IMR-90 (cell line): ENCODE data around the gene SPEG.

ENCODE experiments used
- CEBPB ChIP-seq: IDR thresholded peaks from 2 replicates; pipeline ENCODE4 v1.6.1; 2012; ENCODE audit warnings: low read depth, low read length, improper control_type of control experiment
- POLR2A ChIP-seq: IDR thresholded peaks from 2 replicates; pipeline ENCODE4 v1.6.1; 2012; ENCODE audit warnings: mild to moderate bottlenecking, low read depth, low read length
- RAD21 ChIP-seq: IDR thresholded peaks from 2 replicates; pipeline ENCODE4 v1.6.1; 2012; ENCODE audit warnings: low read length, improper control_type of control experiment
- TF ChIP-seq, protein P1 (sequence below): conservative IDR thresholded peaks from 2 replicates; pipeline ENCODE4 v1.5.1; 2012; ENCODE audit warnings: mild to moderate bottlenecking, low read depth, low read length, improper control_type of control experiment
- TF ChIP-seq, protein P2 (sequence below): fragments of 150-350 bp; IDR thresholded peaks from 2 replicates; pipeline ENCODE4 v1.6.1; 2017; ENCODE audit warnings: mild to moderate bottlenecking, antibody characterized with exemption, low read length, low read depth

GRCh38 chr2:219484343-219485200 lies 49.9 kb downstream of the SPEG start:
- TF ChIP-seq, protein P1, sequence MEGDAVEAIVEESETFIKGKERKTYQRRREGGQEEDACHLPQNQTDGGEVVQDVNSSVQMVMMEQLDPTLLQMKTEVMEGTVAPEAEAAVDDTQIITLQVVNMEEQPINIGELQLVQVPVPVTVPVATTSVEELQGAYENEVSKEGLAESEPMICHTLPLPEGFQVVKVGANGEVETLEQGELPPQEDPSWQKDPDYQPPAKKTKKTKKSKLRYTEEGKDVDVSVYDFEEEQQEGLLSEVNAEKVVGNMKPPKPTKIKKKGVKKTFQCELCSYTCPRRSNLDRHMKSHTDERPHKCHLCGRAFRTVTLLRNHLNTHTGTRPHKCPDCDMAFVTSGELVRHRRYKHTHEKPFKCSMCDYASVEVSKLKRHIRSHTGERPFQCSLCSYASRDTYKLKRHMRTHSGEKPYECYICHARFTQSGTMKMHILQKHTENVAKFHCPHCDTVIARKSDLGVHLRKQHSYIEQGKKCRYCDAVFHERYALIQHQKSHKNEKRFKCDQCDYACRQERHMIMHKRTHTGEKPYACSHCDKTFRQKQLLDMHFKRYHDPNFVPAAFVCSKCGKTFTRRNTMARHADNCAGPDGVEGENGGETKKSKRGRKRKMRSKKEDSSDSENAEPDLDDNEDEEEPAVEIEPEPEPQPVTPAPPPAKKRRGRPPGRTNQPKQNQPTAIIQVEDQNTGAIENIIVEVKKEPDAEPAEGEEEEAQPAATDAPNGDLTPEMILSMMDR: no peak
- TF ChIP-seq POLR2A (no peak), RAD21 (no peak), CEBPB (no peak)
- TF ChIP-seq, protein P2, sequence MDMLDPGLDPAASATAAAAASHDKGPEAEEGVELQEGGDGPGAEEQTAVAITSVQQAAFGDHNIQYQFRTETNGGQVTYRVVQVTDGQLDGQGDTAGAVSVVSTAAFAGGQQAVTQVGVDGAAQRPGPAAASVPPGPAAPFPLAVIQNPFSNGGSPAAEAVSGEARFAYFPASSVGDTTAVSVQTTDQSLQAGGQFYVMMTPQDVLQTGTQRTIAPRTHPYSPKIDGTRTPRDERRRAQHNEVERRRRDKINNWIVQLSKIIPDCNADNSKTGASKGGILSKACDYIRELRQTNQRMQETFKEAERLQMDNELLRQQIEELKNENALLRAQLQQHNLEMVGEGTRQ: no peak
